Esophagus muscularis mucosa (tissue), 4 donors: ENCODE measurements around the gene GALR2.

Experiments used
- CTCF ChIP-seq, 3 experiments: fragments of 200-600 bp in 2 of 3; fragments of 450-650 bp in 1 of 3; sonication (generic) in 2 of 3; IDR thresholded peaks; one replicate each; pipeline ENCODE4 v1.5.1; 2017 to 2019; ENCODE audit warnings: antibody characterized with exemption in 3 of 3, mild to moderate bottlenecking in 2 of 3, moderate library complexity in 1 of 3
- EP300 ChIP-seq: sonication (generic); formaldehyde crosslinking; IDR thresholded peaks from one replicate; pipeline ENCODE4 v1.6.1; 2017; ENCODE audit warnings: antibody characterized with exemption
- POLR2A ChIP-seq: fragments of 450-650 bp; IDR thresholded peaks from one replicate; pipeline ENCODE4 v1.6.1; 2017; ENCODE audit warnings: antibody characterized with exemption, moderate library complexity, mild to moderate bottlenecking, low read depth
- POLR2AphosphoS5 ChIP-seq, 2 donors: sonication (generic); formaldehyde crosslinking; IDR thresholded peaks; one replicate each; pipeline ENCODE4 v1.6.1; 2017; ENCODE audit warnings: antibody characterized with exemption in 2 of 2

- TF ChIP-seq EP300, result no peak
- TF ChIP-seq POLR2A, result no peak
- no peak for TF ChIP-seq CTCF (IDR thresholded peaks at IDR 0.05)
- TF ChIP-seq POLR2AphosphoS5 (IDR thresholded peaks at IDR 0.05), result no peak
Measured at GRCh38 chr17:76038050-76038449, 36.5 kb upstream of the GALR2 start.
